ENCODE results near the gene GTSE1. TPM values are rescaled to one million over a fixed set of nuclear protein-coding genes. Genes with fewer than 3 reads are reported as not detected.

GTSE1 gene
- total and polyA plus RNA-seq, 2 of the 13 experiments (the other 11 are each of a cell fraction or from before 2014, with no cell fraction given), result 10.7 to 13.5 TPM

GRCh38 chr22:46295277-46295971, 1.2 kb upstream of the GTSE1 start (continued):
- TF ChIP-seq, protein P1, sequence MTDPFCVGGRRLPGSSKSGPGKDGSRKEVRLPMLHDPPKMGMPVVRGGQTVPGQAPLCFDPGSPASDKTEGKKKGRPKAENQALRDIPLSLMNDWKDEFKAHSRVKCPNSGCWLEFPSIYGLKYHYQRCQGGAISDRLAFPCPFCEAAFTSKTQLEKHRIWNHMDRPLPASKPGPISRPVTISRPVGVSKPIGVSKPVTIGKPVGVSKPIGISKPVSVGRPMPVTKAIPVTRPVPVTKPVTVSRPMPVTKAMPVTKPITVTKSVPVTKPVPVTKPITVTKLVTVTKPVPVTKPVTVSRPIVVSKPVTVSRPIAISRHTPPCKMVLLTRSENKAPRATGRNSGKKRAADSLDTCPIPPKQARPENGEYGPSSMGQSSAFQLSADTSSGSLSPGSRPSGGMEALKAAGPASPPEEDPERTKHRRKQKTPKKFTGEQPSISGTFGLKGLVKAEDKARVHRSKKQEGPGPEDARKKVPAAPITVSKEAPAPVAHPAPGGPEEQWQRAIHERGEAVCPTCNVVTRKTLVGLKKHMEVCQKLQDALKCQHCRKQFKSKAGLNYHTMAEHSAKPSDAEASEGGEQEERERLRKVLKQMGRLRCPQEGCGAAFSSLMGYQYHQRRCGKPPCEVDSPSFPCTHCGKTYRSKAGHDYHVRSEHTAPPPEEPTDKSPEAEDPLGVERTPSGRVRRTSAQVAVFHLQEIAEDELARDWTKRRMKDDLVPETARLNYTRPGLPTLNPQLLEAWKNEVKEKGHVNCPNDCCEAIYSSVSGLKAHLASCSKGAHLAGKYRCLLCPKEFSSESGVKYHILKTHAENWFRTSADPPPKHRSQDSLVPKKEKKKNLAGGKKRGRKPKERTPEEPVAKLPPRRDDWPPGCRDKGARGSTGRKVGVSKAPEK (CRISPR knock-in tag; IDR thresholded peaks at IDR 0.05; ENCODE audit: borderline replicate concordance), result no peak
- no peak for TF ChIP-seq ZNF235 (CRISPR knock-in tag; IDR thresholded peaks at IDR 0.05; ENCODE audit: borderline replicate concordance)
- TF ChIP-seq ZKSCAN1 (IDR thresholded peaks at IDR 0.05; ENCODE audit: low read length), result peak; percentile 38; the same call in 1 of the 2 replicates
- TF ChIP-seq ZBTB7A (CRISPR knock-in tag; IDR thresholded peaks at IDR 0.05), result 0 out of 2 replicates have a peak, but pooled peaks have one; percentile 16
- no peak for TF ChIP-seq ZNF747 (CRISPR knock-in tag; IDR thresholded peaks at IDR 0.05; ENCODE audit: borderline replicate concordance)
- TF ChIP-seq, protein P2, sequence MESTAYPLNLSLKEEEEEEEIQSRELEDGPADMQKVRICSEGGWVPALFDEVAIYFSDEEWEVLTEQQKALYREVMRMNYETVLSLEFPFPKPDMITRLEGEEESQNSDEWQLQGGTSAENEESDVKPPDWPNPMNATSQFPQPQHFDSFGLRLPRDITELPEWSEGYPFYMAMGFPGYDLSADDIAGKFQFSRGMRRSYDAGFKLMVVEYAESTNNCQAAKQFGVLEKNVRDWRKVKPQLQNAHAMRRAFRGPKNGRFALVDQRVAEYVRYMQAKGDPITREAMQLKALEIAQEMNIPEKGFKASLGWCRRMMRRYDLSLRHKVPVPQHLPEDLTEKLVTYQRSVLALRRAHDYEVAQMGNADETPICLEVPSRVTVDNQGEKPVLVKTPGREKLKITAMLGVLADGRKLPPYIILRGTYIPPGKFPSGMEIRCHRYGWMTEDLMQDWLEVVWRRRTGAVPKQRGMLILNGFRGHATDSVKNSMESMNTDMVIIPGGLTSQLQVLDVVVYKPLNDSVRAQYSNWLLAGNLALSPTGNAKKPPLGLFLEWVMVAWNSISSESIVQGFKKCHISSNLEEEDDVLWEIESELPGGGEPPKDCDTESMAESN (CRISPR knock-in tag; conservative IDR thresholded peaks at IDR 0.05), result no peak
- TF ChIP-seq THAP9 (CRISPR knock-in tag; IDR thresholded peaks at IDR 0.05; ENCODE audit: borderline replicate concordance), result no peak
- TF ChIP-seq PRMT3 (CRISPR knock-in tag; IDR thresholded peaks at IDR 0.05; ENCODE audit: borderline replicate concordance, low read depth), result no peak
- TF ChIP-seq RBM22 (optimal IDR thresholded peaks at IDR 0.05; ENCODE audit: low read length), result peak; percentile 83
- TF ChIP-seq TRIM22 (IDR thresholded peaks at IDR 0.05), result no peak
- peak; percentile 60; the same call in 1 of the 2 replicates for TF ChIP-seq SSRP1 (CRISPR knock-in tag; IDR thresholded peaks at IDR 0.05)
- TF ChIP-seq MLLT10 (CRISPR knock-in tag; IDR thresholded peaks at IDR 0.05), result no peak
- 0 out of 2 replicates have a peak, but pooled peaks have one; percentile 41 for TF ChIP-seq MBD4 (IDR thresholded peaks at IDR 0.05; ENCODE audit: borderline replicate concordance, low read length)

Measured in HepG2 (cell line).